Brain pericyte (primary cell): ENCODE data around the gene BRF1.
"Not testable (repeated sequence)": the region's sequence is repeated elsewhere in the genome, so short reads cannot be mapped to it uniquely, and the experiment has no call there.

Experiments used
- DNase-seq: peaks from one replicate; pipeline ENCODE4 v3.0.0-alpha.2; 2012; ENCODE audit warnings: low read depth, low spot score

The BRF1 gene

DNA sequence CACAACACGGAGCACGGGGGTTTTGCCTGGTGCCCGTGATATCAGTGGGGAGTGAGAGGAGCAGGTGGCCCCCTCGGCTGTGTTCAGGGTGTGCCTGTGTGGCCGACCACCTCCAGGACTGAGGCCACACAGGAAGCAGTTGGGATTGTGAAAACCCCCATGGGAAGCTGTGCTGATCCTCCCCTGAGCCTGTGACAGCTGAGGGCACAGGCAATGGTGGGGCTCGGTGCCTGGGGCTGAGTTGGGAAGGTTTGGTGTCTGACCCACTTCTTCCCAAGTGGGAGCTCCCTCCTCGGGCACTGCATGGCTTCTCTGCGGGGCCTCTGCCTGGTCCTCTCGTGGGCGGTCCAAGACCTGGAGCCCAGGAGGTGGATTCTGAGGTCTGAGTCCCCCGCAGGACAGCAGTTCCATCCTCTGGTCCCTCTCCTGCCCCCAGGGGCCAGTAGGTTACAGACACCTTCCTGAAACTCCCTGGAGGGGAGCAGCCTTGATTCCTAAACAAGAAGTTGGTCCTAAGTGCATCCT, 31.6 kb upstream of the BRF1 start:
- DNase-seq = no peak

- DNase-seq = no peak
These were observed 31.0 kb upstream of the BRF1 start for GRCh38 chr14:105331575-105332349.

DNA sequence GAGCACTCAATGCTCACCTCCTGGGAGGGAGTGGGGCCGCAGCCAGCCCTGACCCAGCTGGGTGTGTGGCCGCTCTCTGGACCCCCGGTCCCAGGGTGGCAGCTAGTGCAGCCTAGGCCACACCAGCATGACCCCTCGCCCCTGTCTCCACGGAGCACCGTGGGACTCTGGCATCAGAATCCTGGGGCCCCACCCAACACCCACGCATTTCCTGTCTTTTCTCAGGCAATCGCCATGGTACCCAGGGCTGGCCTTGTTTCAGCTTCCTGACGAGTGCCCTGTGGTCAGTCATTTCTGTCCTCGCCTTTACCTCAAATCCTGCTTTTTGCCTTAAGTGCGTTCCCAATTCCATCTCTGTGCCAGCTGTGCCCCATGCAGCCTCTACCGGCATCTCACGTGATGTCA, 29.7 kb upstream of the BRF1 start:
- no peak for DNase-seq

GRCh38 chr14:105329411-105330150, 28.8 kb upstream of the BRF1 start:
- no peak for DNase-seq

DNA sequence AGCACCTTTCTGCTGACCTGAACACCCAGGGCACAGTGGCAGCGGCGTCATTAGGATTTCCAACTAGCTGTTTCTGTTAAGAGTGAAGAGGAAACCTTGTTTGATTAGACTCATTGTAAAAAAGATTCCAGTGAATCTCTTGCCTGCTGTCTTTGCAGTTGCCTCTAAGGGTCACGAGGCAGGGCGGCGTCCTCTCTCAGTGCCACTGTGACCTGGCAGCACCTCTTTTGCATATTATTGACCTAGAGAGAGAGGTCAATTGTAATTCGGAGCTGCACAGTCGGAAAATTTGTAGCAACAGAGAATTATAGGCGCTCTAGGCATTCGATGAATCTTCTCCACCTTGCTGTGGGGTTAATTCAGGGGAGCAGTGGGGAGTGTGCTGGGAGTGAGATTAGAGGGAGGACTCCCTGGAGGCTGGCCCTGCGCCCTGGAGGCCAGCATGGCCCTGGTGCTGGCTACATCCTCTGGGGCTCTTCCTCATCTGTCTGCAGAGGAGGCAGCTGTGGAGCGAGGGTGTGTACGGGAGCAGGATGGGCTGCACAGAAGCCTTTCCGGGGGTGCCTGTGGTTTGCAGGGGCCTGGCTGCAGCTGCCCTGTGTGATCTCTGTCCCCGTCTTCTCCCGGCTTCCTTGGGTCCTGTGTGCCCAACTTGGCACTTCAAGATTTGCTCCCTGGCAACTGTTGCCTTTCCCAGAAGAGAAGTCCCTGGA, 28.0 kb upstream of the BRF1 start:
- DNase-seq = no peak

DNA sequence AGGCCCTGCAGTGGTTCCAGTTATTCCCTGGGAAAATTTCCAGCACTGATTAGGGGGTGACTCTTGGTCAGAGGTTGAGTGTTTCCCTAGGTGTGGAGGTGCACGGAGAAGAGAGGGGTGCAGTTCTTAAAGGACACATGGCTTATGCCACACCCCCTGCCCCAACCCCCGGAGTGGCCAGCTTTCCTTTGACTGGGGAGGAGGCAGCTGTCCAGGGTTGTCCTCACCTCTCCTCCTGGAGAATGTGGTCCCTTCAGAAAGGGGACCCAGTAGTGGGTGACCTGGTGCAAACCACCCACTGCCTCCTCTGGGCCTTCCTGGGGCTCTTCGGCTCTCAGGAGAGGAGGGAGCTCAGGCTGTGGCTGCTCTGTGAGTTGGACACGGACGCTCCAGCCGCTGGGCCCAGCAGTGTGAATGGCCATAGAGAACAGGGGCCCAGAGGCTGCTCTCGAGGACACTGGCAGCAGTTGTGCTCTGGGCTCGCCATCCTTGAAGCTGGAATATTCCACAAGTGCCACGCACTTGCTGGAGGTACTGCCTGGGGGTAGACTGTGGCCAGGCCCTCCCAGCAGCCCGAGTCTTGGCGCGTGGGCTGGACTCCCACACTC, 27.4 kb upstream of the BRF1 start:
- DNase-seq = no peak

DNA sequence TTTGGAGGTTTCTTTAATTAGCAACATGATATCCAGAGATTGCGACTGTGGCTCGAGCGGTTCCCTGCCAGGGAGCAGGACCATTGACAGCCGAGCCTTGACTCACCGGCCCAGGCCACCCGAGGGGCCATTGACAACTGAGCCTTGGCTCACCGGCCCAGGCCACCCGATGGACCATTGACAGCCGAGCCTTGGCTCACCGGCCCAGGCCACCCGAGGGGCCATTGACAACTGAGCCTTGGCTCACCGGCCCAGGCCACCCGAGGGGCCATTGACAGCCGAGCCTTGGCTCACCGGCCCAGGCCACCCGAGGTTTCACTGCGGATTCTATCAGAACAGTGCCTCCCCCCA, 26.9 kb upstream of the BRF1 start:
- DNase-seq = not testable (repeated sequence)

DNA sequence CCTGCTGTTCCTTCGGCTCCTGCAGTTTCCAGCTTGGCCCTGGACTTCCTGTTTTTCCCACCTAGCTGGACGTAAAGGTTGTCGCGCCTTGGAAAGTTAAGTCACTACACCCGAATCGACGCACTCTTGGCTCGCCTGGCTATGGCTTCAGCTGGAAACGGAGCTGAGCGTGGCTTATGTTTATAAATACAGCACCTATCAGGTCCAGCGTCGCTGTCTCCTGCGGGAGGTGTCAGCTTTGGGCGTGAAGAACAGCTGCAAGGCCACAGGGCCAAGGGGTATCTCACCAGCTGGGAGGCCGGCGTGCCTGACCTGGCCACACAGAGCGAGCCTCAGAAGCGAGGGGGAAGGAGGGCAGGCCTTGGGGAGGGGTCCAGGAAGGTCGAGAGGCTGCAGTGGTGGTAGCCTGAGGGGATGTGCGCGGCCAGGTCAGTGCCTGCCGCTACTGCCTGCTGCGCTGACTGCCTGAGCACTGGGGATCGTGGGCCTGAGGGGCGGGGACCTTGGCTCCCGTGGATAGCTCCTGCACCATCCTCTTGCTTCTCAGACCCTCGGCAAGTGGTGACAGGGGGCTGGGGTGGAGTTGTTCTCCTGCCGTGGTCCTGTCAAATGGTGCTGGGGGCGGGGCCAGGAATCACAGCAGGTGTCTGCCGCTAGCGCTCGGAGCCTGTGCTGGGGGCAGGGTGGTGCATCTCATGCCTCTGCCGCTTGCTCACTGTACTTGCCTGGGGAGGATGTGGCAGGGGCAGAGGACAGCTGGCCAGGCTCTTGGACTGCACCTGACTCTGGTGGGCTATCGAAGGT, 26.3 kb upstream of the BRF1 start:
- DNase-seq = no peak

DNA sequence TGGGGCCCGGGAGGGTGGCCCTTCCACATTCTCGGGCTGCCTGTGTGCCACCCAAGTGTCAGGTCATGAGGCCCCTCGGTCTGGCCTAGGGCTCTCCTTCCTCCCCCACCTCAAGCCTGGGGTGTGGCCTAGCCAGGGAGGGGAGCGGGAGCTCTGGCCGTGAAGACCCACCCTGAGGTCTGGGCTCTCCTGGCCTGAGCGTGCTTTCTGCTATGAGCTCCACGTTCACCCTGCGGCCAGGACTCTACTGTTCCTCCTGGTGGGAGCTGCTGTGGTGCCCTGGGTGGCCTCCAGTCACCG, 25.7 kb upstream of the BRF1 start:
- no peak for DNase-seq

- DNase-seq = no peak
These were observed 25.1 kb upstream of the BRF1 start for GRCh38 chr14:105325716-105326567.

GRCh38 chr14:105325303-105325702, 24.5 kb upstream of the BRF1 start:
- DNase-seq = no peak

- no peak for DNase-seq
These were observed 24.1 kb upstream of the BRF1 start for GRCh38 chr14:105324871-105325270.

DNA sequence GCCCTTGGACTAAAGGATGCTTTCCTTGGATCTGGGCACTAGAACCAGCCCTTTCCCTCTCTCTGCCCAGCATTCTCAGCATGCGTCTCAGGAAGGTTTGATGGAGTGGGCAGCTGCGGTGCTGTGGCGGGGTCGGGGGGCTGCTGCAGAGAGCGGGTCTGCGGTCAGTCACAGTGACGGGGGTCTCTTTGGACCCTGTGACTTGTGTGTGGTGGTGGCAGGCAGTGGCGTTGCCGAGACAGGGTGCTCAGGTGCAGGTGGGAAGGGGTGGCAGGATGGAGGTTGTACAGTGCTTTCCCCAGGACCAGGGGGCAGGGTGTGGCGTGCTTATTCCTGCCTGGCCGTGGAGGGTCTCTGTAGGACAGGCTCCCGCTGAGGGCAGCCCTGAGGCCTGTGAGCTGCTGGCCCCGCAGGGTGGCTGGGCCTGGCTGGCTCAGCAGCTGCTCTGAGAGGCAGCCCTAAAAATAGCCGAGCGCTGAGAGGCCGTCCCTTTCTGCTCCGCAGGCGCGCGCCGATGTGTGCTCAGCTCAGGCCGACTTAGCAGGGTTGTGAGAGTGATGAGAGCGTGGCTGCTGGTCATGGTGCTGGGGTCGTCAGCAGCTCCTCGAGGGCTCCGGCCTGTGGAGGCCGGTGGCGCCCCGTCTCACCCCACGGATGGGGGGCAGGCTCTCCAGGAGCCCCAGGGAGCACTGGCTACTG, 23.4 kb upstream of the BRF1 start:
- DNase-seq = no peak

DNA sequence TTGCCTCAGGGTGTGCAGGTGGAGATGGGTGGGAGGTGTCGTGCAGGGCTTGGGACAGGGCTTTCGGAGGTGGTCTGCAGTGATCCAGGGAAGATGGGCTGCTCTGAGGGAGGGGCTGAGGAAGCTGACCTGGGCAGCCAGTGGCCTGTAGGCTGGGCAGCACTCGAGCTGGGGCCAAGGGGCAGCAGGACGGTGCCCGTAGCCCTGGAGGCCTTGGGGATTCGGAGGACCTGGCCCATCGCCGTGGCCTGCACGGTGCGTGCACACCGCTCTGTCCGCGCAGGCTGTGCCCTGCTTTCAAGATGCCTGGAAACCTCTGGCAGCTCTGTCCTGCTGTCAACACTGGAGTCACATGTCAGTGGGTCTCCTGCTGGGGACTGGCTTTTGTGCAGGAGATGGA, 22.9 kb upstream of the BRF1 start:
- no peak for DNase-seq

GRCh38 chr14:105322791-105323556, 22.2 kb upstream of the BRF1 start:
- DNase-seq = no peak

- DNase-seq = no peak
These were observed 16.7 kb upstream of the BRF1 start for GRCh38 chr14:105317546-105317945.

DNA sequence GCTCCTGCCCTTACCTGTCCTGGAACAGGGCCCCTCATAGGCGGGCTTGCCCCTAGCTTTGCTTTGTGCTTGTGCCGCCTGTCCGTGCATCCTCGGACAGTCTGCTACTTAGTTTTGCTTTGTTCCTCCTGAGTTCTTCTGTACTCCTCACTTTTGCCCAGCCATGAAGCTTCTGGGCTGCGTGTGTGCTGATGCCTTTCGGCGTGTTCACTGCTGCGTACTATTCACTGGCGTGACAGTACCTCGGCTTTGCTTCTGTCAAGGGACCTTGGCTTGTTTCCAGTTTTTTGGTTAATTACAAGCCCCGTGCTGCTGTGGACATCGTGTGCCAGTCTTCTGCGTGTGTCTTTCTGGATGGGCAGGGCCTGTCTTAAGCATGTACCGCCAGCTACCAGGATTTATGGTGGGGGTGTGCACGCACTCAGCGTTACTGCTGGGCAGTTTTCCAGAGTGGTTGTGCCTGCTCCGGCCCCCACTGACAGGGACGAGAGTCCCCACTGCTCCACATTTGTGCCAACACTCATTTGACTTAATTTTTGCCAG, 16.2 kb upstream of the BRF1 start:
- DNase-seq = no peak

DNA sequence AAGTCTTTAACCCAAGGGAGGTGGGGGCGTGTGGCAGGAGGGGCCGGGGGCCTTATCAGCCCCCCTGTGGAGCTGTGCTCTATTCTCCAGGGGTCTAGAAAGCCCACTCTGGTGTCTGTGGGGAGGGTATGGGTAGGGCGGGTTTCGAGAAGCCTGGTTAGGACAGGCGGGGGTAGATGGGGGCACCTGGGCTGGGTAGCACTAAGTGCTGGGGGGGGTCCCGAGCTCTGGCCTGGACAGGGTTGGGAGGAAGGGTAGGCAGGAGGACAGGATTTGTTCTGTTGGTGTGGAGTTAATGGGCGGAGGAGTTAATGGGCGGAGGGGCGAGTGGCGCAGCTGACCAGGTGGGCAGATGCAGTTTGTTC, 15.8 kb upstream of the BRF1 start:
- DNase-seq = no peak
